ENCODE results near the gene INSRR.

Gene INSRR

DNA sequence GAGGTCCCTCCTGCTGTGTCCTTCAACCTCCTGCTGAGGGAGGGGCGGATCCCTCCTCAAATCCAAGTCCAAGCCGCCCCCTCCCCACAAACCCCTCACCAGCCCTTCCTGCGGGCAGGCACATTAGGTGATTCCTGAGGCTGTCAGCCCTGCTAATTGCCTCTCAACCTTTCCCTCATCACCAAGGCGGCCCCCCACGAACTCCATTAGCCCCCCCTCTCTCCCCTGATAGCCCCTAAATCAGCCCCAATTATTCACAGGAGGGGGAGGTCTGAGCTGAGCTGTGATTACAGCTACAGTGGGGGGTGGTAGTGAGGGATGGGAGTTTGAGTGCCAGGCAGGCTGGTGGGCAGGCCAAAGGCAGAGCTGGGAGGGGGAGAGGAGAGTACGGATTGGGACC is 28.8 kb upstream of the INSRR start:
- no peak overlapping the region for H3K27ac ChIP-seq (ENCODE audit: low read depth, low read length)
- H3K36me3 ChIP-seq (ENCODE audit: low read length) = no peaks in the 10 kb centered on the region
- no peaks in the 10 kb centered on the region for H3K27me3 ChIP-seq (ENCODE audit: low read length)
- no peak overlapping the region for H2AFZ ChIP-seq (ENCODE audit: low read depth, low read length, severe bottlenecking)
- no peaks in the 10 kb centered on the region for H3K9me3 ChIP-seq (ENCODE audit: insufficient read depth, low read length)
- no peaks in the 10 kb centered on the region for H3K79me2 ChIP-seq (ENCODE audit: insufficient read depth, low read length)
- no peaks in the 10 kb centered on the region for H4K20me1 ChIP-seq (ENCODE audit: low read depth, low read length)
- no peak overlapping the region for H3K4me3 ChIP-seq (ENCODE audit: insufficient read depth, low read length, poor library complexity, severe bottlenecking)
- no peaks in the 10 kb centered on the region for H3F3A ChIP-seq (ENCODE audit: insufficient read depth)
- no peak overlapping the region for H3K9ac ChIP-seq (ENCODE audit: low read length)
- H3K9me2 ChIP-seq (replicated peaks; ENCODE audit: insufficient read depth, low read length) = no peaks in the 10 kb centered on the region
- no peak overlapping the region for H3K4me2 ChIP-seq (ENCODE audit: low read depth, low read length, poor library complexity, severe bottlenecking)
- TF ChIP-seq, protein P1, sequence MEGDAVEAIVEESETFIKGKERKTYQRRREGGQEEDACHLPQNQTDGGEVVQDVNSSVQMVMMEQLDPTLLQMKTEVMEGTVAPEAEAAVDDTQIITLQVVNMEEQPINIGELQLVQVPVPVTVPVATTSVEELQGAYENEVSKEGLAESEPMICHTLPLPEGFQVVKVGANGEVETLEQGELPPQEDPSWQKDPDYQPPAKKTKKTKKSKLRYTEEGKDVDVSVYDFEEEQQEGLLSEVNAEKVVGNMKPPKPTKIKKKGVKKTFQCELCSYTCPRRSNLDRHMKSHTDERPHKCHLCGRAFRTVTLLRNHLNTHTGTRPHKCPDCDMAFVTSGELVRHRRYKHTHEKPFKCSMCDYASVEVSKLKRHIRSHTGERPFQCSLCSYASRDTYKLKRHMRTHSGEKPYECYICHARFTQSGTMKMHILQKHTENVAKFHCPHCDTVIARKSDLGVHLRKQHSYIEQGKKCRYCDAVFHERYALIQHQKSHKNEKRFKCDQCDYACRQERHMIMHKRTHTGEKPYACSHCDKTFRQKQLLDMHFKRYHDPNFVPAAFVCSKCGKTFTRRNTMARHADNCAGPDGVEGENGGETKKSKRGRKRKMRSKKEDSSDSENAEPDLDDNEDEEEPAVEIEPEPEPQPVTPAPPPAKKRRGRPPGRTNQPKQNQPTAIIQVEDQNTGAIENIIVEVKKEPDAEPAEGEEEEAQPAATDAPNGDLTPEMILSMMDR (IDR thresholded peaks at IDR 0.05; ENCODE audit: insufficient read depth, low read length, poor library complexity, severe bottlenecking) = no peak
- no peak for TF ChIP-seq EZH2phosphoT487 (conservative IDR thresholded peaks at IDR 0.05; ENCODE audit: low read length)

DNA sequence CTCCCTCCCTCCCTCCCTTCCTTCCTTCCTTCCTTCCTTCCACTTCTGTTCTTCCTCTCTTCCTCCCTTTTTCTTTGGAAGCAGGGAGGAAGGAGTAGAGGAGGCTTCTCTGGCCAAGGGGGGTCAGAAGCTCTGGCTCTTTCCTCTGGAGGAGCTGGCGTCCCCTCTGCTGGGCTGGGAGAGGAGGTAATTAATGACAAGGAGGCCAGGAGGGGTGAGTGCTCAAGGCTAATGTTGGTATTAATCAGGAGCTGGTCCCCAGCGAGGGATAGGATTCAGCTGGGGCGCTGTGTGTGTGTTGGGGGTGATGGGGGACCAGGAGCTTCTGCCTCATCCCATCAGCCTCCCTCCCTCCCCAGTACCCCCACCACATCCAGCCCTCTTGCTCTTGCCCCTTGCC is 28.4 kb upstream of the INSRR start:
- Histone ChIP-seq H3K27me3 (ENCODE audit: low read length) (no peaks in the 10 kb centered on the region), H3K36me3 (ENCODE audit: low read length) (no peaks in the 10 kb centered on the region), H3F3A (ENCODE audit: insufficient read depth) (no peaks in the 10 kb centered on the region), H3K4me2 (ENCODE audit: low read depth, low read length, poor library complexity, severe bottlenecking) (no peak overlapping the region), H3K79me2 (ENCODE audit: insufficient read depth, low read length) (no peaks in the 10 kb centered on the region), H3K9me2 (replicated peaks; ENCODE audit: insufficient read depth, low read length) (no peaks in the 10 kb centered on the region), H4K20me1 (ENCODE audit: low read depth, low read length) (no peaks in the 10 kb centered on the region), H3K4me3 (ENCODE audit: insufficient read depth, low read length, poor library complexity, severe bottlenecking) (no peak overlapping the region), H3K9ac (ENCODE audit: low read length) (no peak overlapping the region), H2AFZ (ENCODE audit: low read depth, low read length, severe bottlenecking) (no peak overlapping the region), H3K27ac (ENCODE audit: low read depth, low read length) (no peak overlapping the region), H3K9me3 (ENCODE audit: insufficient read depth, low read length) (no peaks in the 10 kb centered on the region)
- TF ChIP-seq EZH2phosphoT487 (conservative IDR thresholded peaks at IDR 0.05; ENCODE audit: low read length) = no peak
- TF ChIP-seq, protein P1 (IDR thresholded peaks at IDR 0.05; ENCODE audit: insufficient read depth, low read length, poor library complexity, severe bottlenecking) = no peak

DNA sequence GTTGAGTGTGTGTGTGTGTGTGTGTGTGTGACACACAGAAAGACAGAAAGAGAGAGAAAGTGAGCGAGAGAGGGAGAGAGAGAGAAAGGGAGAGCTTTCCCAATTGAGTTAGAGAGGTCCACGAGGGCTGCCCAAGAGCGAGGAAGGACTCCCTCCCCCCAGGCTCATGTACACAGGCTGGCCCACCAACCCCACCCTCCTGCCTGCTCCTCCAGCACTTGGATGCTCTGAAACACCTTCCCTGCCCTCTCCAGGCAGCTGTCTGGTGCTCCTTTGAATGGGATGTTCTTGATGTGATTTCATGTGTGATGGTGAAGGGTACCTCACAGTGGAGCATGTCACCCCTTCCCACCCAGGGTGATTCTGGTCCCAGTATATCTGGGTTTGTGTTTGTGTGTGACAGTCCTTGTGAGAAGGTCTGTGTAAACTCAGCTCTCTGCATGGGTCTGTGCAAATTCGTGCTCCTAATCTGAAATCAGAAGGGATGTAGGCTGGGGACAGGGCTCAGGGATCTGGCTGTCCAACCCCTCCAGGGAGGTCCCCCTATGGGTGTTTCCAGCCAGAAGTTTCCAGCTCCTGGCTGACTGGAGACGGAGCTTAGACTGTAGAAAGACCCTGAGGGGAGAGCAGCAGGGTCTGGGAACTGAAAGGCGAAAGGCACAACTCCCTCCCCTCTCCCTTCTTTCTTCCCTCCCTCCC is 27.8 kb upstream of the INSRR start:
- Histone ChIP-seq H3K9me3 (ENCODE audit: insufficient read depth, low read length) (no peaks in the 10 kb centered on the region), H3K36me3 (ENCODE audit: low read length) (no peaks in the 10 kb centered on the region), H3K9me2 (replicated peaks; ENCODE audit: insufficient read depth, low read length) (no peaks in the 10 kb centered on the region), H3F3A (ENCODE audit: insufficient read depth) (no peaks in the 10 kb centered on the region), H3K9ac (ENCODE audit: low read length) (no peak overlapping the region), H3K4me2 (ENCODE audit: low read depth, low read length, poor library complexity, severe bottlenecking) (no peak overlapping the region), H3K4me3 (ENCODE audit: insufficient read depth, low read length, poor library complexity, severe bottlenecking) (no peak overlapping the region), H3K79me2 (ENCODE audit: insufficient read depth, low read length) (no peaks in the 10 kb centered on the region), H2AFZ (ENCODE audit: low read depth, low read length, severe bottlenecking) (no peak overlapping the region), H4K20me1 (ENCODE audit: low read depth, low read length) (no peaks in the 10 kb centered on the region), H3K27me3 (ENCODE audit: low read length) (no peaks in the 10 kb centered on the region), H3K27ac (ENCODE audit: low read depth, low read length) (no peak overlapping the region)
- TF ChIP-seq EZH2phosphoT487 (conservative IDR thresholded peaks at IDR 0.05; ENCODE audit: low read length) = no peak
- TF ChIP-seq, protein P1 (IDR thresholded peaks at IDR 0.05; ENCODE audit: insufficient read depth, low read length, poor library complexity, severe bottlenecking) = no peak
